GM12878 (cell line): ENCODE data around the gene CSF1R. TPM values are rescaled to one million over a fixed set of nuclear protein-coding genes. Genes with fewer than 3 reads are reported as not detected.

Experiments used
- ATAC-seq: fragments of 200-7000 bp; cut with Tn5 transposase; 3 replicates; pipeline ENCODE4 v1.9.1; 2020; ENCODE audit warnings: mild to moderate bottlenecking, moderate library complexity
- BruUV-seq: library from RNA; stranded (reverse); fragments of 400-500 nt; replicated peaks from 2 replicates; lab custom pipeline; 2021; lab: Mats Ljungman, UMichigan
- CTCF ChIA-PET: fragments of 300-600 bp; sonication (Branson Sonifier 250); formaldehyde crosslinking; extraction: SDS; loops from one replicate; lab custom pipeline; 2021; ENCODE audit warnings: inconsistent platforms; lab: Yijun Ruan, JAX
- POLR2A ChIA-PET: fragments of 350-600 bp; formaldehyde crosslinking; extraction: SDS; loops from one replicate; lab custom pipeline; 2021; ENCODE audit warnings: inconsistent platforms; lab: Charles Lee
- RAD21 ChIA-PET: fragments of 300-600 bp; sonication (Branson Sonifier 250); formaldehyde crosslinking; loops from one replicate; lab custom pipeline; 2023; ENCODE audit warnings: antibody characterized with exemption; ENCODE audit not compliant: unreplicated experiment; lab: Charles Lee
- SMC1A ChIA-PET: fragments of 300-600 bp; sonication (Branson Sonifier 250); formaldehyde crosslinking; loops from one replicate; lab custom pipeline; 2023; ENCODE audit not compliant: unreplicated experiment, uncharacterized antibody; lab: Charles Lee
- DNase-seq: peaks from one replicate; pipeline ENCODE4 v3.0.0-alpha.2; 2011; ENCODE audit warnings: low read depth, low spot score
- FAIRE-seq: peaks from 3 replicates; lab custom pipeline; 2011; peaks lifted over from hg19 to GRCh38; lab: Jason Lieb, UNC
- H2AFZ ChIP-seq: 2 replicates; pipeline ENCODE4 v1.6.0; 2011; ENCODE audit warnings: low read depth, low read length, control low read depth; ENCODE audit not compliant: control insufficient read depth
- H3K27ac ChIP-seq: 2 replicates; pipeline ENCODE4 v1.5.1; 2011; ENCODE audit warnings: control low read depth; ENCODE audit not compliant: control insufficient read depth, insufficient read depth
- H3K27me3 ChIP-seq, 2 experiments: replicated peaks in 1 of 2; 2 replicates each; pipeline versions ENCODE4 v1.6.0 to v1.6.1; 2011; ENCODE audit warnings: low read length in 1 of 2; ENCODE audit not compliant: control insufficient read depth in 2 of 2, insufficient read depth in 2 of 2
- H3K36me3 ChIP-seq, 2 experiments: 2 replicates each; pipeline ENCODE4 v1.5.1; 2011; ENCODE audit warnings: low read length in 1 of 2; ENCODE audit not compliant: control insufficient read depth in 2 of 2, insufficient read depth in 2 of 2
- H3K4me1 ChIP-seq: 2 replicates; pipeline ENCODE4 v1.6.1; 2011; ENCODE audit warnings: mild to moderate bottlenecking, low read length, moderate library complexity, mixed read lengths; ENCODE audit not compliant: control insufficient read depth, insufficient read depth
- H3K4me2 ChIP-seq: 2 replicates; pipeline ENCODE4 v1.6.0; 2011; ENCODE audit warnings: control low read depth; ENCODE audit not compliant: control insufficient read depth, insufficient read depth
- H3K4me3 ChIP-seq: fragments of 200-600 bp; sonication (generic); 2 replicates; pipeline ENCODE4 v1.5.1; 2016
- H3K79me2 ChIP-seq: 2 replicates; pipeline ENCODE4 v1.6.0; 2011; ENCODE audit warnings: low read length; ENCODE audit not compliant: control insufficient read depth, insufficient read depth
- H3K9ac ChIP-seq: 2 replicates; pipeline ENCODE4 v1.8.0; 2011; ENCODE audit warnings: low read length, control low read depth, mixed read lengths; ENCODE audit not compliant: control insufficient read depth, insufficient read depth
- H3K9me3 ChIP-seq: replicated peaks from 3 replicates; pipeline ENCODE4 v1.5.1; 2011; ENCODE audit warnings: mild to moderate bottlenecking, low read length; ENCODE audit not compliant: control insufficient read depth, insufficient read depth
- H4K20me1 ChIP-seq: 2 replicates; pipeline ENCODE4 v1.6.0; 2011; ENCODE audit not compliant: control insufficient read depth, insufficient read depth
- ETV6 ChIP-seq, 2 experiments: fragments of 450-650 bp in 1 of 2; IDR thresholded peaks in 1 of 2; conservative IDR thresholded peaks in 1 of 2; 2 replicates each; pipeline ENCODE4 v1.6.1; 2014; ENCODE audit warnings: antibody characterized with exemption in 1 of 2, borderline replicate concordance in 1 of 2, low read depth in 1 of 2, mild to moderate bottlenecking in 1 of 2, moderate library complexity in 1 of 2
- FOXK2 ChIP-seq: fragments of 450-650 bp; IDR thresholded peaks from 2 replicates; pipeline ENCODE4 v1.6.1; 2017; ENCODE audit warnings: mild to moderate bottlenecking, moderate library complexity
- FOXM1 ChIP-seq: IDR thresholded peaks from 2 replicates; pipeline ENCODE4 v1.6.1; 2012; ENCODE audit warnings: low read depth, mild to moderate bottlenecking, inconsistent platforms, low read length, moderate library complexity
- IRF4 ChIP-seq: IDR thresholded peaks from 2 replicates; pipeline ENCODE4 v1.6.1; 2011; ENCODE audit warnings: low read depth, low read length
- LARP7 ChIP-seq: fragments of 450-650 bp; IDR thresholded peaks from 2 replicates; pipeline ENCODE4 v1.6.1; 2017; ENCODE audit warnings: mild to moderate bottlenecking
- NBN ChIP-seq: fragments of 450-650 bp; IDR thresholded peaks from 2 replicates; pipeline ENCODE4 v1.6.1; 2016
- POLR2AphosphoS5 ChIP-seq: IDR thresholded peaks from 2 replicates; pipeline ENCODE4 v1.6.1; 2011; ENCODE audit warnings: mild to moderate bottlenecking, low read length, inconsistent platforms
- REST ChIP-seq: IDR thresholded peaks from 2 replicates; pipeline ENCODE4 v1.6.1; 2012; ENCODE audit warnings: mild to moderate bottlenecking, low read depth, low read length
- RFX5 ChIP-seq: IDR thresholded peaks from 2 replicates; pipeline ENCODE4 v1.6.1; 2011; ENCODE audit warnings: low read depth, low read length, improper control_type of control experiment
- STAT3 ChIP-seq: IDR thresholded peaks from 2 replicates; pipeline ENCODE4 v1.6.1; 2011; ENCODE audit warnings: low read depth, low read length, improper control_type of control experiment
- ZBTB4 ChIP-seq: fragments of 450-650 bp; formaldehyde crosslinking; IDR thresholded peaks from 2 replicates; pipeline ENCODE4 v1.4.0; 2022; ENCODE audit warnings: mild to moderate bottlenecking, moderate library complexity
- WGBS: methylation state at CpG from one replicate; pipeline ENCODE4 v1.1.6; 2016; ENCODE audit warnings: low lambda C conversion rate; ENCODE audit not compliant: insufficient replicate concordance, insufficient coverage; ENCODE audit errors: missing lambda C conversion rate; 5-methylcytosine and 5-hydroxymethylcytosine counted together
- in situ Hi-C: fragments of 300-500 bp; cut with MboI; formaldehyde crosslinking; loops from 9 replicates; pipeline ENCODE4 v1.14.3; 2018; ENCODE audit warnings: mixed read lengths
- intact Hi-C: fragments of 100-400 bp; cut with micrococcal nuclease; formaldehyde crosslinking; loops from one replicate; pipeline ENCODE4 v1.14.2; 2022; ENCODE audit not compliant: unreplicated experiment
- polyA plus RNA-seq, 11 experiments: library from polyadenylated mRNA; depleted of rRNA in 4 of 11; unstranded in 6 of 11; stranded (reverse) in 5 of 11; fragments of >200 nt; fragmentation: Nextera tagmentation in 4 of 11; fragmentation: Illumina TruSeq in 1 of 11; extraction: Ambion mirVana in 4 of 11; extraction: Trizol in 1 of 11; gene quantifications; 1 replicate in 1 of 11; 2 replicates in 10 of 11; pipeline versions ENCODE4 v1.2.1 to v1.2.3, GENCODE V29; 2011 to 2016; ENCODE audit warnings: inconsistent platforms in 2 of 11, missing spikeins in 2 of 11, low read depth in 1 of 11
- total RNA-seq, 4 experiments: library from RNA; depleted of rRNA in 3 of 4; stranded (reverse); fragments of >200 nt in 3 of 4; fragmentation: Illumina TruSeq in 1 of 4; extraction: Trizol in 1 of 4; gene quantifications; 2 replicates each; pipeline versions ENCODE4 v1.2.1 to v1.2.3, GENCODE V29; 2013 to 2021
- TF ChIP-seq, protein P1 (sequence below): fragments of 450-650 bp; IDR thresholded peaks from 2 replicates; pipeline ENCODE4 v1.6.1; 2017; ENCODE audit warnings: borderline replicate concordance

Gene CSF1R
- total and polyA plus RNA-seq, 10 of the 15 experiments (the other 5 are each of a cell fraction or from before 2014, with no cell fraction given), result 0.35 to 3.6 (median 1.2) TPM

GRCh38 chr5:150046031-150046430, 40.3 kb downstream of the CSF1R start:
- H2AFZ ChIP-seq, result no peak overlapping the region
- no TSS peak for BruUV-seq
- H3K4me2 ChIP-seq, result no peak overlapping the region
- ChIA-PET POLR2A (no interaction called here), CTCF (interaction anchor here (1.2 to 2.5 kb wide), 3 partner anchors 12 to 76 kb away, joined by 4 to 10 read pairs (median 5); no protein-coding TSS in a partner anchor), SMC1A (no interaction called here), RAD21 (interaction anchor here (1.4 kb wide), 1 partner anchor 172 kb away, joined by 3 read pairs; no protein-coding TSS in a partner anchor)
- intact Hi-C loops (loop anchor here (5.0 kb wide), 1 partner anchor 61 kb away; no protein-coding TSS in a partner anchor), in situ Hi-C loops (no loop called here)
- H3K27me3 ChIP-seq, result no peaks in the 10 kb centered on the region
- H3K79me2 ChIP-seq, result no peaks in the 10 kb centered on the region
- H4K20me1 ChIP-seq, result no peaks in the 10 kb centered on the region
- FAIRE-seq (no peak), ATAC-seq (no peak), DNase-seq (no peak)
- H3K27ac ChIP-seq, result no peak overlapping the region
- no peaks in the 10 kb centered on the region for H3K9me3 ChIP-seq
- H3K4me3 ChIP-seq, result no peak overlapping the region
- H3K36me3 ChIP-seq, result peaks cover 40 to 45% of the 10 kb centered on the region in 2 experiments
- 97% methylated on average over 6 of the region's 6 CpGs for WGBS
- no peak overlapping the region for H3K9ac ChIP-seq
- TF ChIP-seq REST (no peak), FOXM1 (no peak), STAT3 (no peak), LARP7 (no peak), IRF4 (no peak), NBN (no peak), FOXK2 (no peak), ZBTB4 (no peak), RFX5 (no peak), POLR2AphosphoS5 (no peak), ETV6 (conservative IDR thresholded peaks at IDR 0.05 in 1 of 2, IDR thresholded peaks at IDR 0.05 in 1 of 2; ENCODE audit: borderline replicate concordance in 1 of 2, low read depth in 1 of 2) (no peak)
- TF ChIP-seq, protein P1, sequence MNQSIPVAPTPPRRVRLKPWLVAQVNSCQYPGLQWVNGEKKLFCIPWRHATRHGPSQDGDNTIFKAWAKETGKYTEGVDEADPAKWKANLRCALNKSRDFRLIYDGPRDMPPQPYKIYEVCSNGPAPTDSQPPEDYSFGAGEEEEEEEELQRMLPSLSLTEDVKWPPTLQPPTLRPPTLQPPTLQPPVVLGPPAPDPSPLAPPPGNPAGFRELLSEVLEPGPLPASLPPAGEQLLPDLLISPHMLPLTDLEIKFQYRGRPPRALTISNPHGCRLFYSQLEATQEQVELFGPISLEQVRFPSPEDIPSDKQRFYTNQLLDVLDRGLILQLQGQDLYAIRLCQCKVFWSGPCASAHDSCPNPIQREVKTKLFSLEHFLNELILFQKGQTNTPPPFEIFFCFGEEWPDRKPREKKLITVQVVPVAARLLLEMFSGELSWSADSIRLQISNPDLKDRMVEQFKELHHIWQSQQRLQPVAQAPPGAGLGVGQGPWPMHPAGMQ, result no peak
- no peaks in the 10 kb centered on the region for H3K4me1 ChIP-seq
